ENCODE measurements around the gene PCSK7. TPM values are rescaled to one million over a fixed set of nuclear protein-coding genes. Genes with fewer than 3 reads are reported as not detected.
A peak's percentile ranks its signal among the peaks of the same experiment; 100 is the strongest.

Gene PCSK7
- 10 to 100 TPM; 14.5 to 19.9 (median 16.4) TPM for total RNA-seq

GRCh38 chr11:117231842-117232091 is at the start of gene PCSK7:
TSS of gene PCSK7 (minus strand) at chr11:117232073. CDS start at chr11:117229844, 2,229 bp downstream.
- TF ChIP-seq CTCF (IDR thresholded peaks at IDR 0.05 in 4 of 5, conservative IDR thresholded peaks at IDR 0.05 in 1 of 5) = no peak
- TF ChIP-seq POLR2A (IDR thresholded peaks at IDR 0.05) = no peak
- DNase-seq = peak in 1 of 2 donors; percentile 80
- intact Hi-C loops (cut with DNase I; ENCODE audit: low total_unique reads) (loop anchor here (1.0 to 2.0 kb wide), 4 partner anchors 53 to 458 kb away; partner anchors contain the start of genes CEP164, PAFAH1B2 and SIDT2), in situ Hi-C loops (cut with MboI; ENCODE audit: low sequenced_read_pairs in 4 of 4) (loop anchor here in 2 of 4 donors (10.0 to 25.0 kb wide), 2 partner anchors 344 to 357 kb away; no protein-coding TSS in a partner anchor)
- Histone ChIP-seq H3K36me3 (peaks cover 0 to 41% of the 10 kb centered on the region in 2 donors), H3K27ac (peak within 1 kb of the TSS; percentile 93 to 99 (median 96)), H3K4me3 (peak within 1 kb of the TSS; percentile 89 to 100 (median 95)), H3K27me3 (no peaks in the 10 kb centered on the region), H3K4me1 (peaks cover 25 to 34% of the 10 kb centered on the region in 2 donors), H3K9me3 (no peaks in the 10 kb centered on the region)
- no peak for ATAC-seq

- ATAC-seq (no peak), DNase-seq (no peak)
- in situ Hi-C loops (cut with MboI; ENCODE audit: low sequenced_read_pairs in 4 of 4) = no loop called here
These were observed 49.3 kb upstream of the PCSK7 start for GRCh38 chr11:117281159-117281558.

GRCh38 chr11:117279711-117280376 is 48.0 kb upstream of the PCSK7 start:
- H3K4me1 ChIP-seq = no peaks in the 10 kb centered on the region
- TF ChIP-seq CTCF (IDR thresholded peaks at IDR 0.05 in 4 of 5, conservative IDR thresholded peaks at IDR 0.05 in 1 of 5) (no peak), POLR2A (IDR thresholded peaks at IDR 0.05) (no peak)
- H3K36me3 ChIP-seq = peaks cover 0 to 58% of the 10 kb centered on the region in 2 donors
- intact Hi-C loops (cut with DNase I; ENCODE audit: low total_unique reads) = no loop called here
- no peaks in the 10 kb centered on the region for H3K27me3 ChIP-seq
- no peak overlapping the region for H3K27ac ChIP-seq
- no peak overlapping the region for H3K4me3 ChIP-seq
- ATAC-seq = no peak
- H3K9me3 ChIP-seq = no peaks in the 10 kb centered on the region
- no peak for DNase-seq
- in situ Hi-C loops (cut with MboI; ENCODE audit: low sequenced_read_pairs in 4 of 4) = no loop called here

More at GRCh38 chr11:117281159-117281558, 49.3 kb upstream of the PCSK7 start:
- Histone ChIP-seq H3K9me3 (no peaks in the 10 kb centered on the region), H3K27me3 (no peaks in the 10 kb centered on the region), H3K4me3 (no peak overlapping the region), H3K36me3 (peaks cover 0 to 67% of the 10 kb centered on the region in 2 donors), H3K27ac (no peak overlapping the region), H3K4me1 (no peaks in the 10 kb centered on the region)
- intact Hi-C loops (cut with DNase I; ENCODE audit: low total_unique reads) = no loop called here
- TF ChIP-seq CTCF (IDR thresholded peaks at IDR 0.05 in 4 of 5, conservative IDR thresholded peaks at IDR 0.05 in 1 of 5) (no peak), POLR2A (IDR thresholded peaks at IDR 0.05) (no peak)

GRCh38 chr11:117278347-117278746 is 46.5 kb upstream of the PCSK7 start:
- peaks cover 0 to 43% of the 10 kb centered on the region in 2 donors for H3K36me3 ChIP-seq
- intact Hi-C loops (cut with DNase I; ENCODE audit: low total_unique reads) = no loop called here
- no peak for ATAC-seq

More at GRCh38 chr11:117278347-117278746, 46.5 kb upstream of the PCSK7 start:
- Histone ChIP-seq H3K9me3 (no peaks in the 10 kb centered on the region), H3K27ac (no peak overlapping the region), H3K4me3 (no peak overlapping the region), H3K27me3 (no peaks in the 10 kb centered on the region), H3K4me1 (no peaks in the 10 kb centered on the region)
- DNase-seq = no peak
- TF ChIP-seq CTCF (IDR thresholded peaks at IDR 0.05 in 4 of 5, conservative IDR thresholded peaks at IDR 0.05 in 1 of 5) (no peak), POLR2A (IDR thresholded peaks at IDR 0.05) (no peak)
- in situ Hi-C loops (cut with MboI; ENCODE audit: low sequenced_read_pairs in 4 of 4) = no loop called here
